ENCODE results near the gene RUNX1. TPM values are rescaled to one million over a fixed set of nuclear protein-coding genes. Genes with fewer than 3 reads are reported as not detected.

RUNX1 gene
- total and polyA plus RNA-seq, 3 experiments from 2014 or later = 22.0 to 41.5 (median 40.3) TPM

DNA sequence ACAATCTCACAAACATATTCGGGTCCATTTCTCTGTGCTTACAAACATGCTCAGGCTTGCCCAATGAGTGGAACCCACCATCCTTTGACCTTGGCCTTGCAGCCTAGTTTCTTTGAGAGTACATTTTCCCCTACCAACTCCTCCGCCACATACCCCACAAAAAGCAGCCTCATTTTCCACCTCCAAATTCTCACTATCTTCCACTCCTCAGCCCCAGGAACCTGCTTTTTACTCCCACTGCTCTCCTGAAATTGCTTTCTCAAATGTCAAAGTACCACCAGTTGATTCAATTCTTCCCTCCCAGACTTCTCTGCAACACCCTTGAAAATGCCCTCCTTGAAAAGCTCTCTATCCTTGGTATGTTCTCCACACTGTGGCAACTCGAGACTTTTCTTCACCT lies 103.8 kb downstream of the RUNX1 start:
- POLR2A ChIA-PET = no interaction called here
- H3K4me3 ChIP-seq (ENCODE audit: low read length) = no peak overlapping the region
- Mint-ChIP-seq H3K27ac (peak overlapping the region in 6 of 8 donors; percentile 18 to 81 (median 48)), H3K4me3 (peak overlapping the region in 1 of 7 donors; percentile 25), H3K4me1 (peaks cover 83 to 95% (median 94%) of the 10 kb centered on the region in 3 donors), H3K27me3 (no peaks in the 10 kb centered on the region), H3K9me3 (no peaks in the 10 kb centered on the region), H3K36me3 (peaks cover 0 to 14% (median 11%) of the 10 kb centered on the region in 3 donors)
- CTCF ChIA-PET = interaction anchor here (0.7 kb wide), 1 partner anchor 38 kb away, joined by 3 read pairs; no protein-coding TSS in a partner anchor
- H3K9me3 ChIP-seq (ENCODE audit: low read length) = no peaks in the 10 kb centered on the region
- no peak overlapping the region for H3K27ac ChIP-seq (ENCODE audit: low read depth, low read length)
- DNase-seq = no peak
- H3K4me1 ChIP-seq (ENCODE audit: insufficient read depth, low read length) = peaks cover 87% of the 10 kb centered on the region
- no peaks in the 10 kb centered on the region for H3K27me3 ChIP-seq (ENCODE audit: insufficient read depth, low read length, poor library complexity, severe bottlenecking)
- H3K36me3 ChIP-seq (ENCODE audit: insufficient read depth, low read length) = no peaks in the 10 kb centered on the region

- H3K36me3 Mint-ChIP-seq = peaks cover 0 to 13% (median 11%) of the 10 kb centered on the region in 3 donors
- H3K27me3 Mint-ChIP-seq = no peaks in the 10 kb centered on the region
- Histone ChIP-seq H3K4me1 (ENCODE audit: insufficient read depth, low read length) (peaks cover 85% of the 10 kb centered on the region), H3K27me3 (ENCODE audit: insufficient read depth, low read length, poor library complexity, severe bottlenecking) (no peaks in the 10 kb centered on the region), H3K36me3 (ENCODE audit: insufficient read depth, low read length) (no peaks in the 10 kb centered on the region), H3K27ac (ENCODE audit: low read depth, low read length) (no peak overlapping the region), H3K4me3 (ENCODE audit: low read length) (no peak overlapping the region), H3K9me3 (ENCODE audit: low read length) (no peaks in the 10 kb centered on the region)
- peaks cover 85 to 97% (median 96%) of the 10 kb centered on the region in 3 donors for H3K4me1 Mint-ChIP-seq
- ChIA-PET POLR2A (interaction anchor here (0.6 kb wide), 1 partner anchor 120 kb away, joined by 3 read pairs; no protein-coding TSS in a partner anchor), CTCF (interaction anchor here (1.3 kb wide), 1 partner anchor 10 kb away, joined by 4 read pairs; no protein-coding TSS in a partner anchor)
- peak overlapping the region in 6 of 8 donors; percentile 20 to 67 (median 45) for H3K27ac Mint-ChIP-seq
- H3K9me3 Mint-ChIP-seq = no peaks in the 10 kb centered on the region
- peak overlapping the region in 1 of 7 donors; percentile 17 for H3K4me3 Mint-ChIP-seq
- no peak for DNase-seq
Measured at GRCh38 chr21:34944015-34944755, 104.9 kb downstream of the RUNX1 start.

GRCh38 chr21:34942911-34943310 lies 106.2 kb downstream of the RUNX1 start:
- H3K4me1 ChIP-seq (ENCODE audit: insufficient read depth, low read length) = peaks cover 89% of the 10 kb centered on the region
- ChIA-PET CTCF (interaction anchor here (1.0 to 1.3 kb wide), 2 partner anchors 9 to 76 kb away, joined by 4 read pairs; no protein-coding TSS in a partner anchor), POLR2A (no interaction called here)
- H3K9me3 ChIP-seq (ENCODE audit: low read length) = no peaks in the 10 kb centered on the region
- no peak for DNase-seq
- no peaks in the 10 kb centered on the region for H3K36me3 ChIP-seq (ENCODE audit: insufficient read depth, low read length)
- no peaks in the 10 kb centered on the region for H3K27me3 ChIP-seq (ENCODE audit: insufficient read depth, low read length, poor library complexity, severe bottlenecking)
- H3K27ac ChIP-seq (ENCODE audit: low read depth, low read length) = no peak overlapping the region
- Mint-ChIP-seq H3K36me3 (peaks cover 0 to 9% (median 9%) of the 10 kb centered on the region in 3 donors), H3K9me3 (no peaks in the 10 kb centered on the region), H3K4me3 (no peak overlapping the region), H3K27ac (peak overlapping the region in 5 of 8 donors; percentile 1 to 59 (median 6)), H3K27me3 (no peaks in the 10 kb centered on the region), H3K4me1 (peaks cover 90 to 98% (median 97%) of the 10 kb centered on the region in 3 donors)
- no peak overlapping the region for H3K4me3 ChIP-seq (ENCODE audit: low read length)

DNA sequence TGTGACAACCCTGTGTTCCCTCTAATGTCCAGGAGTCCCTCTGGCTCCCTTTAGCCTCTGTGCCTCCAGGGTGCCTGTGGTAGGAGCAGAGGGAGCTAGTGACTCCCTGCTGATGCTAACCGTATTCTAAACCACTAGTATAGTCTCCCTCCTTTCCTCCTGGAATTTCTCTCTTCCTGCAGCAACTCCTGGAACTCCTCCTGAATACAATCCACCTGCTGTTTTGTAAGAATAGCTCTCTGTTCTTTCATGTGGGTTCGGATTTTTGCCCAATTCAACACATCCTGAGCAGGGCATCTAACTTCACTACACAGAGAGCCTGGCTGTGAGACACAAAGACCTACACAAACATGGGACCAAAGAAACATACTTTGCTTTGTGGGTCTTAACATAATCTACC lies 107.9 kb downstream of the RUNX1 start:
- Histone ChIP-seq H3K4me1 (ENCODE audit: insufficient read depth, low read length) (peaks cover 89% of the 10 kb centered on the region), H3K27me3 (ENCODE audit: insufficient read depth, low read length, poor library complexity, severe bottlenecking) (no peaks in the 10 kb centered on the region), H3K9me3 (ENCODE audit: low read length) (no peaks in the 10 kb centered on the region), H3K4me3 (ENCODE audit: low read length) (no peak overlapping the region), H3K27ac (ENCODE audit: low read depth, low read length) (no peak overlapping the region), H3K36me3 (ENCODE audit: insufficient read depth, low read length) (no peaks in the 10 kb centered on the region)
- Mint-ChIP-seq H3K4me3 (no peak overlapping the region), H3K27ac (peak overlapping the region in 7 of 8 donors; percentile 1 to 76 (median 48)), H3K9me3 (no peaks in the 10 kb centered on the region), H3K4me1 (peaks cover 84 to 96% (median 94%) of the 10 kb centered on the region in 3 donors), H3K27me3 (no peaks in the 10 kb centered on the region), H3K36me3 (peaks cover 0 to 7% (median 7%) of the 10 kb centered on the region in 3 donors)
- CTCF ChIA-PET = interaction anchor here (1.3 kb wide), 1 partner anchor 52 kb away, joined by 3 read pairs; no protein-coding TSS in a partner anchor
- no peak for DNase-seq
- POLR2A ChIA-PET = no interaction called here

GRCh38 chr21:34939673-34940331 lies 109.3 kb downstream of the RUNX1 start:
- peak overlapping the region in 1 of 7 donors; percentile 9 for H3K4me3 Mint-ChIP-seq
- DNase-seq = no peak
- no peaks in the 10 kb centered on the region for H3K9me3 ChIP-seq (ENCODE audit: low read length)
- H3K27ac ChIP-seq (ENCODE audit: low read depth, low read length) = no peak overlapping the region
- H3K27me3 ChIP-seq (ENCODE audit: insufficient read depth, low read length, poor library complexity, severe bottlenecking) = no peaks in the 10 kb centered on the region
- CTCF ChIA-PET = no interaction called here
- POLR2A ChIA-PET = no interaction called here
- no peaks in the 10 kb centered on the region for H3K9me3 Mint-ChIP-seq
- H3K36me3 Mint-ChIP-seq = peaks cover 0 to 3% (median 3%) of the 10 kb centered on the region in 3 donors
- H3K36me3 ChIP-seq (ENCODE audit: insufficient read depth, low read length) = no peaks in the 10 kb centered on the region
- peaks cover 89% of the 10 kb centered on the region for H3K4me1 ChIP-seq (ENCODE audit: insufficient read depth, low read length)
- no peak overlapping the region for H3K4me3 ChIP-seq (ENCODE audit: low read length)
- peaks cover 84 to 96% (median 94%) of the 10 kb centered on the region in 3 donors for H3K4me1 Mint-ChIP-seq
- H3K27ac Mint-ChIP-seq = peak overlapping the region in 5 of 8 donors; percentile 2 to 72 (median 16)
- no peaks in the 10 kb centered on the region for H3K27me3 Mint-ChIP-seq

DNA sequence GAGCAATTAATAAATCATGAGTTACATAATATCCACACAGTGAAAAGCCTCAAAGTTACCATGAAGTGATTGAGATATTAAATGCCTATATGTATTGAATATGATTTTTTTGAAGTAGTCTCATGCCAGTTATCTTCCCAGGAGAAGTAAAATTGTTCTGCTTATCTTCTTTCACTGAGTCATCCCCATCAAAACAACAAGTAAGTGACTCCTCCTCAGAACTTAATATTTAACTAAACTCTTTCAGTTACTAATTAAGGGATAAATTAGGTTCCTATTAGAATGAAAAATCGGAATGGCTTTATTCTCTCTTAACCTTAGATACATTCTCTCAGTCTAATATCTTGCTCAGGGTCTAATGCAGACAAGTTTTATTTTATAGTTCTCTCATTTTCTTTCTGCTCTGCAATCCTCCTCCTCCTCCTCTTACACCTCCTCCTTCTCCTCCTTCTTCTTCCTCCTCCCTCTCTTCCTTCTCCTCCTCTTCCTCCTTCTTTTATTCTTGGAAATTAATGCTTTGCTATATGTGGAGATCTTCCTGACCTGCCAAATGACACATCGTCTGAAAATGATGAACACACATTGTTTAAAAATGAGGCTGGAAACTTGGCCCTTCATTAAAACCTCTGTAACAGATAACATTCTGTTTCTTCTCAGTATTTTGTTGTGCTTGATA lies 110.9 kb downstream of the RUNX1 start:
- Histone ChIP-seq H3K9me3 (ENCODE audit: low read length) (no peaks in the 10 kb centered on the region), H3K4me1 (ENCODE audit: insufficient read depth, low read length) (peaks cover 89% of the 10 kb centered on the region), H3K27ac (ENCODE audit: low read depth, low read length) (no peak overlapping the region), H3K4me3 (ENCODE audit: low read length) (no peak overlapping the region), H3K36me3 (ENCODE audit: insufficient read depth, low read length) (no peaks in the 10 kb centered on the region), H3K27me3 (ENCODE audit: insufficient read depth, low read length, poor library complexity, severe bottlenecking) (no peaks in the 10 kb centered on the region)
- Mint-ChIP-seq H3K27me3 (no peaks in the 10 kb centered on the region), H3K9me3 (no peaks in the 10 kb centered on the region), H3K4me3 (peak overlapping the region in 2 of 7 donors; percentile 3 to 21), H3K27ac (peak overlapping the region in 7 of 8 donors; percentile 16 to 97 (median 63)), H3K36me3 (peaks cover 0 to 3% (median 0%) of the 10 kb centered on the region in 3 donors), H3K4me1 (peaks cover 89 to 97% (median 96%) of the 10 kb centered on the region in 3 donors)
- ChIA-PET POLR2A (no interaction called here), CTCF (no interaction called here)
- no peak for DNase-seq

- H3K4me1 ChIP-seq (ENCODE audit: insufficient read depth, low read length) = peaks cover 89% of the 10 kb centered on the region
- Mint-ChIP-seq H3K9me3 (no peaks in the 10 kb centered on the region), H3K36me3 (no peaks in the 10 kb centered on the region)
Measured at GRCh38 chr21:34936883-34937563, 112.1 kb downstream of the RUNX1 start.

More at GRCh38 chr21:34936883-34937563, 112.1 kb downstream of the RUNX1 start:
- peak overlapping the region in 5 of 7 donors; percentile 19 to 90 (median 81) for H3K4me3 Mint-ChIP-seq
- H3K4me1 Mint-ChIP-seq = peaks cover 91 to 97% (median 96%) of the 10 kb centered on the region in 3 donors
- POLR2A ChIA-PET = interaction anchor here (0.6 to 0.7 kb wide), 2 partner anchors 89 to 136 kb away, joined by 3 to 4 read pairs; no protein-coding TSS in a partner anchor
- no peaks in the 10 kb centered on the region for H3K27me3 ChIP-seq (ENCODE audit: insufficient read depth, low read length, poor library complexity, severe bottlenecking)
- DNase-seq = no peak
- CTCF ChIA-PET = interaction anchor here (1.5 to 1.8 kb wide), 2 partner anchors 44 to 111 kb away, joined by 4 to 5 read pairs; no protein-coding TSS in a partner anchor
- no peaks in the 10 kb centered on the region for H3K27me3 Mint-ChIP-seq
- H3K4me3 ChIP-seq (ENCODE audit: low read length) = no peak overlapping the region
- H3K9me3 ChIP-seq (ENCODE audit: low read length) = no peaks in the 10 kb centered on the region
- H3K27ac ChIP-seq (ENCODE audit: low read depth, low read length) = no peak overlapping the region
- no peaks in the 10 kb centered on the region for H3K36me3 ChIP-seq (ENCODE audit: insufficient read depth, low read length)
- peak overlapping the region; percentile 7 to 99 (median 98) for H3K27ac Mint-ChIP-seq
